CD4-positive, alpha-beta memory T cell (primary cell): ENCODE data around the gene SASH1. TPM values are rescaled to one million over a fixed set of nuclear protein-coding genes. Genes with fewer than 3 reads are reported as not detected.

ENCODE experiments used
- CTCF ChIA-PET: fragments of 350-600 bp; sonication (Branson Sonifier 250); formaldehyde crosslinking; loops from one replicate; lab custom pipeline; 2021; ENCODE audit warnings: inconsistent platforms; ENCODE audit not compliant: partially characterized antibody; lab: Charles Lee
- POLR2A ChIA-PET: fragments of 350-600 bp; sonication (Branson Sonifier 250); formaldehyde crosslinking; loops from one replicate; lab custom pipeline; 2021; ENCODE audit not compliant: partially characterized antibody; lab: Charles Lee
- DNase-seq, 5 donors: peaks; one replicate each; pipeline versions ENCODE4 v3.0.0 to v3.0.0-alpha.2; 2020 to 2022; ENCODE audit warnings: mixed read lengths in 1 of 5
- H3K27ac ChIP-seq: one replicate; pipeline ENCODE4 v1.7.0; 2013; ENCODE audit warnings: low read depth, low read length
- H3K27me3 ChIP-seq: 2 replicates; pipeline ENCODE4 v1.7.0; 2013; ENCODE audit warnings: mild to moderate bottlenecking, low read length, moderate library complexity; ENCODE audit not compliant: insufficient read depth
- H3K36me3 ChIP-seq: 2 replicates; pipeline ENCODE4 v1.7.0; 2013; ENCODE audit warnings: mild to moderate bottlenecking, low read length, moderate library complexity; ENCODE audit not compliant: insufficient read depth
- H3K4me1 ChIP-seq: 2 replicates; pipeline ENCODE4 v1.7.0; 2013; ENCODE audit warnings: mild to moderate bottlenecking, low read length, moderate library complexity; ENCODE audit not compliant: insufficient read depth
- H3K4me3 ChIP-seq, 2 donors: one replicate each; pipeline ENCODE4 v1.7.0; 2013; ENCODE audit warnings: low read length in 2 of 2, mild to moderate bottlenecking in 1 of 2
- H3K9me3 ChIP-seq, 2 donors: one replicate each; pipeline ENCODE4 v1.7.0; 2013; ENCODE audit warnings: low read length in 2 of 2, control low read depth in 1 of 2; ENCODE audit not compliant: control insufficient read depth in 1 of 2
- H3K27ac Mint-ChIP-seq, 7 donors: one replicate each; pipeline ENCODE4 v1.8.0; 2020 to 2021; ENCODE audit warnings: mixed read lengths in 7 of 7, mild to moderate bottlenecking in 6 of 7, inconsistent platforms in 3 of 7, moderate library complexity in 3 of 7
- H3K27me3 Mint-ChIP-seq, 2 donors: one replicate each; pipeline ENCODE4 v1.8.0; 2020 to 2021; ENCODE audit warnings: mixed read lengths in 2 of 2
- H3K36me3 Mint-ChIP-seq, 2 donors: one replicate each; pipeline ENCODE4 v1.8.0; 2020 to 2021; ENCODE audit warnings: mixed read lengths in 2 of 2, inconsistent platforms in 1 of 2, mild to moderate bottlenecking in 1 of 2
- H3K4me1 Mint-ChIP-seq, 4 donors: one replicate each; pipeline ENCODE4 v1.8.0; 2020 to 2021; ENCODE audit warnings: mixed read lengths in 4 of 4, mild to moderate bottlenecking in 1 of 4
- H3K4me3 Mint-ChIP-seq, 8 donors: one replicate each; pipeline ENCODE4 v1.8.0; 2020 to 2021; ENCODE audit warnings: mixed read lengths in 8 of 8, mild to moderate bottlenecking in 7 of 8, moderate library complexity in 6 of 8, inconsistent platforms in 3 of 8
- H3K9me3 Mint-ChIP-seq, 8 donors: one replicate each; pipeline ENCODE4 v1.8.0; 2020 to 2021; ENCODE audit warnings: mixed read lengths in 8 of 8, mild to moderate bottlenecking in 5 of 8, inconsistent platforms in 3 of 8, moderate library complexity in 1 of 8
- intact Hi-C: fragments of 100-400 bp; cut with micrococcal nuclease; formaldehyde crosslinking; loops from one replicate; pipeline ENCODE4 v1.15.1; 2023
- polyA plus RNA-seq, 2 donors: library from polyadenylated mRNA; unstranded; fragments of 300-500 nt; fragmentation: Illumina TruSeq; gene quantifications; one replicate each; pipeline ENCODE4 v1.2.3, GENCODE V29; 2021
- total RNA-seq, 2 experiments: library from RNA; stranded (reverse); gene quantifications; one replicate each; pipeline ENCODE4 v1.2.3, GENCODE V29; 2021

Gene SASH1
- total and polyA plus RNA-seq, 4 experiments from 2014 or later = 0.26 to 4.9 (median 1.7) TPM

- H3K4me1 Mint-ChIP-seq = peaks cover 0 to 4% (median 2%) of the 10 kb centered on the region in 4 donors
- peaks cover 0 to 3% of the 10 kb centered on the region in 2 donors for H3K36me3 Mint-ChIP-seq
- no peaks in the 10 kb centered on the region for H3K9me3 ChIP-seq
- no peaks in the 10 kb centered on the region for H3K4me1 ChIP-seq
- peaks cover 6 to 11% of the 10 kb centered on the region in 2 donors for H3K27me3 Mint-ChIP-seq
- no peak overlapping the region for H3K4me3 Mint-ChIP-seq
- no peak overlapping the region for H3K4me3 ChIP-seq
- H3K27ac Mint-ChIP-seq = peak overlapping the region in 1 of 7 donors; percentile 30
- no peak for DNase-seq
- POLR2A ChIA-PET = no interaction called here
- no peak overlapping the region for H3K27ac ChIP-seq
- CTCF ChIA-PET = interaction anchor here (1.2 kb wide), 1 partner anchor 25 kb away, joined by 3 read pairs; no protein-coding TSS in a partner anchor
- no peaks in the 10 kb centered on the region for H3K9me3 Mint-ChIP-seq
- H3K36me3 ChIP-seq = no peaks in the 10 kb centered on the region
- intact Hi-C loops = no loop called here
- no peaks in the 10 kb centered on the region for H3K27me3 ChIP-seq
These were observed 193.3 kb downstream of the SASH1 start for GRCh38 chr6:148535976-148536375.

GRCh38 chr6:148538261-148539190 lies 195.9 kb downstream of the SASH1 start:
- H3K4me3 ChIP-seq = no peak overlapping the region
- peaks cover 0 to 5% of the 10 kb centered on the region in 2 donors for H3K36me3 Mint-ChIP-seq
- peaks cover 0 to 4% (median 2%) of the 10 kb centered on the region in 4 donors for H3K4me1 Mint-ChIP-seq
- no peaks in the 10 kb centered on the region for H3K36me3 ChIP-seq
- intact Hi-C loops = no loop called here
- H3K27me3 Mint-ChIP-seq = peaks cover 4 to 7% of the 10 kb centered on the region in 2 donors
- no peaks in the 10 kb centered on the region for H3K27me3 ChIP-seq
- no peak overlapping the region for H3K4me3 Mint-ChIP-seq
- H3K27ac ChIP-seq = no peak overlapping the region
- H3K27ac Mint-ChIP-seq = peak overlapping the region in 1 of 7 donors; percentile 31
- no peaks in the 10 kb centered on the region for H3K9me3 ChIP-seq
- no peak for DNase-seq
- no peaks in the 10 kb centered on the region for H3K4me1 ChIP-seq
- CTCF ChIA-PET = no interaction called here
- POLR2A ChIA-PET = no interaction called here
- no peaks in the 10 kb centered on the region for H3K9me3 Mint-ChIP-seq

GRCh38 chr6:148543540-148543939 lies 200.9 kb downstream of the SASH1 start:
- no peak overlapping the region for H3K27ac Mint-ChIP-seq
- peaks cover 0 to 8% of the 10 kb centered on the region in 2 donors for H3K36me3 Mint-ChIP-seq
- H3K4me3 ChIP-seq = no peak overlapping the region
- H3K4me1 Mint-ChIP-seq = peaks cover 0 to 4% (median 1%) of the 10 kb centered on the region in 4 donors
- intact Hi-C loops = no loop called here
- peaks cover 4% of the 10 kb centered on the region in 2 donors for H3K27me3 Mint-ChIP-seq
- H3K27ac ChIP-seq = no peak overlapping the region
- no peaks in the 10 kb centered on the region for H3K36me3 ChIP-seq
- H3K4me3 Mint-ChIP-seq = no peak overlapping the region
- no peaks in the 10 kb centered on the region for H3K9me3 Mint-ChIP-seq
- ChIA-PET CTCF (no interaction called here), POLR2A (no interaction called here)
- H3K9me3 ChIP-seq = no peaks in the 10 kb centered on the region
- no peaks in the 10 kb centered on the region for H3K4me1 ChIP-seq
- DNase-seq = no peak
- H3K27me3 ChIP-seq = no peaks in the 10 kb centered on the region

GRCh38 chr6:148544421-148544820 lies 201.8 kb downstream of the SASH1 start:
- CTCF ChIA-PET = no interaction called here
- intact Hi-C loops = no loop called here
- POLR2A ChIA-PET = no interaction called here
- Mint-ChIP-seq H3K9me3 (no peaks in the 10 kb centered on the region), H3K27ac (no peak overlapping the region), H3K4me3 (no peak overlapping the region), H3K4me1 (peaks cover 0 to 4% (median 0%) of the 10 kb centered on the region in 4 donors), H3K27me3 (peaks cover 4 to 7% of the 10 kb centered on the region in 2 donors), H3K36me3 (peaks cover 0 to 8% of the 10 kb centered on the region in 2 donors)
- no peaks in the 10 kb centered on the region for H3K36me3 ChIP-seq
- no peak overlapping the region for H3K27ac ChIP-seq
- no peak for DNase-seq
- H3K4me3 ChIP-seq = no peak overlapping the region
- H3K27me3 ChIP-seq = no peaks in the 10 kb centered on the region
- no peaks in the 10 kb centered on the region for H3K4me1 ChIP-seq
- no peaks in the 10 kb centered on the region for H3K9me3 ChIP-seq

- H3K27ac ChIP-seq = no peak overlapping the region
- DNase-seq = no peak
- H3K4me3 Mint-ChIP-seq = no peak overlapping the region
- no peak overlapping the region for H3K4me3 ChIP-seq
- ChIA-PET POLR2A (no interaction called here), CTCF (interaction anchor here (1.6 kb wide), 1 partner anchor 14 kb away, joined by 6 read pairs; no protein-coding TSS in a partner anchor)
- peaks cover 0 to under 1% (median 0%) of the 10 kb centered on the region in 4 donors for H3K4me1 Mint-ChIP-seq
- peaks cover 0 to 3% of the 10 kb centered on the region in 2 donors for H3K27me3 Mint-ChIP-seq
- no peaks in the 10 kb centered on the region for H3K4me1 ChIP-seq
- no peaks in the 10 kb centered on the region for H3K9me3 Mint-ChIP-seq
- intact Hi-C loops = no loop called here
- H3K27me3 ChIP-seq = no peaks in the 10 kb centered on the region
- peaks cover 0 to 8% of the 10 kb centered on the region in 2 donors for H3K36me3 Mint-ChIP-seq
- H3K27ac Mint-ChIP-seq = no peak overlapping the region
- no peaks in the 10 kb centered on the region for H3K36me3 ChIP-seq
- no peaks in the 10 kb centered on the region for H3K9me3 ChIP-seq
These were observed 203.3 kb downstream of the SASH1 start for GRCh38 chr6:148545901-148546300.

GRCh38 chr6:148547110-148547509 lies 204.5 kb downstream of the SASH1 start:
- intact Hi-C loops = no loop called here
- no peaks in the 10 kb centered on the region for H3K36me3 ChIP-seq
- H3K4me1 Mint-ChIP-seq = no peaks in the 10 kb centered on the region
- H3K27me3 Mint-ChIP-seq = peaks cover 0 to 5% of the 10 kb centered on the region in 2 donors
- H3K27me3 ChIP-seq = no peaks in the 10 kb centered on the region
- no peak for DNase-seq
- H3K27ac Mint-ChIP-seq = no peak overlapping the region
- POLR2A ChIA-PET = no interaction called here
- no peak overlapping the region for H3K4me3 Mint-ChIP-seq
- no peak overlapping the region for H3K4me3 ChIP-seq
- CTCF ChIA-PET = interaction anchor here (1.6 kb wide), 1 partner anchor 13 kb away, joined by 6 read pairs; no protein-coding TSS in a partner anchor
- H3K36me3 Mint-ChIP-seq = peaks cover 0 to 8% of the 10 kb centered on the region in 2 donors
- H3K9me3 Mint-ChIP-seq = no peaks in the 10 kb centered on the region
- no peaks in the 10 kb centered on the region for H3K4me1 ChIP-seq
- no peak overlapping the region for H3K27ac ChIP-seq
- H3K9me3 ChIP-seq = no peaks in the 10 kb centered on the region

GRCh38 chr6:148548065-148548748 lies 205.6 kb downstream of the SASH1 start:
- no peak overlapping the region for H3K27ac Mint-ChIP-seq
- CTCF ChIA-PET = interaction anchor here (1.0 to 1.4 kb wide), 3 partner anchors 8 to 29 kb away, joined by 3 to 4 read pairs (median 4); no protein-coding TSS in a partner anchor
- POLR2A ChIA-PET = no interaction called here

More at GRCh38 chr6:148548065-148548748, 205.6 kb downstream of the SASH1 start:
- Mint-ChIP-seq H3K9me3 (no peaks in the 10 kb centered on the region), H3K4me1 (no peaks in the 10 kb centered on the region), H3K4me3 (no peak overlapping the region), H3K36me3 (peaks cover 0 to 6% of the 10 kb centered on the region in 2 donors), H3K27me3 (peaks cover 6 to 8% of the 10 kb centered on the region in 2 donors)
- Histone ChIP-seq H3K4me1 (no peaks in the 10 kb centered on the region), H3K9me3 (no peaks in the 10 kb centered on the region), H3K27me3 (no peaks in the 10 kb centered on the region), H3K36me3 (no peaks in the 10 kb centered on the region), H3K4me3 (no peak overlapping the region), H3K27ac (no peak overlapping the region)
- intact Hi-C loops = no loop called here
- DNase-seq = no peak
